ENCODE measurements around the gene CCR8. TPM values are rescaled to one million over a fixed set of nuclear protein-coding genes. Genes with fewer than 3 reads are reported as not detected.

CCR8 gene
- total and polyA plus RNA-seq, 8 donors, result not detected

DNA sequence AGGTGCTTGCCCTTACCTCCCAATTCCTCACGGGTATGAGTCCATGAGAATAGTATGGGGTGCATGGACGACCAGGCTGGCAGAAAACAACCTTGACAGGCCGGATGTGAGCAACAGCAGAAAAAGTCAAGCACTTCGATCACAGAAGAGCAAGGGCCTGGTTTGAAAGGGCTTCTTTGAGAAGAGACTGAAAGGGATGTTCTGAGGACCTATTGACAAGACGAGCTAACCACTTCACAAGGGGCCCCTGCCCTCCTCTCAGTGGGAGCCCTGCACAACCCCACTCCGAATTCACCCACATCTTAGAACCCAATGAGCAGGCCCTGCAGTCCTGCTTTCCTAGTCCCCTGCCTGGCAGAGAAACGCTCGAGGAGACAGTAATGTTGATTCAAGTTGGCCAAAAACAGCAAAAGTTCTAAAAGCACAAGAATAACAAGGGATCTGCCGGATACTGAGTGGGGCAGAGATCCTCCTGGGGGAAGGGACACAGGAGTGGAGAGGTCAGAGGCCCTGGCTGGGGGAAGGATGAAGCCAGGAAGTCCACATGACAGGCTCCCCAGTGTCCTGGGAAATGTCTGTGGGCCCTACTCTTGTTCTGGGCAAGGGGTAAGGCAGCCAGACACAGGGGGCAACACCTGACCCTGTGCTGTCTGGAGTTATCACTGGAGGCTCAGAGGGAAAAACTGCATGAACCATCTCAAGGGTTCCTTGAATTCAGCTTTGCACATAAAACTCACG is 34.9 kb upstream of the CCR8 start:
- FAIRE-seq (no peak), DNase-seq (no peak), ATAC-seq (no peak)
- TF ChIP-seq, protein P1, sequence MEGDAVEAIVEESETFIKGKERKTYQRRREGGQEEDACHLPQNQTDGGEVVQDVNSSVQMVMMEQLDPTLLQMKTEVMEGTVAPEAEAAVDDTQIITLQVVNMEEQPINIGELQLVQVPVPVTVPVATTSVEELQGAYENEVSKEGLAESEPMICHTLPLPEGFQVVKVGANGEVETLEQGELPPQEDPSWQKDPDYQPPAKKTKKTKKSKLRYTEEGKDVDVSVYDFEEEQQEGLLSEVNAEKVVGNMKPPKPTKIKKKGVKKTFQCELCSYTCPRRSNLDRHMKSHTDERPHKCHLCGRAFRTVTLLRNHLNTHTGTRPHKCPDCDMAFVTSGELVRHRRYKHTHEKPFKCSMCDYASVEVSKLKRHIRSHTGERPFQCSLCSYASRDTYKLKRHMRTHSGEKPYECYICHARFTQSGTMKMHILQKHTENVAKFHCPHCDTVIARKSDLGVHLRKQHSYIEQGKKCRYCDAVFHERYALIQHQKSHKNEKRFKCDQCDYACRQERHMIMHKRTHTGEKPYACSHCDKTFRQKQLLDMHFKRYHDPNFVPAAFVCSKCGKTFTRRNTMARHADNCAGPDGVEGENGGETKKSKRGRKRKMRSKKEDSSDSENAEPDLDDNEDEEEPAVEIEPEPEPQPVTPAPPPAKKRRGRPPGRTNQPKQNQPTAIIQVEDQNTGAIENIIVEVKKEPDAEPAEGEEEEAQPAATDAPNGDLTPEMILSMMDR (IDR thresholded peaks at IDR 0.05), result no peak
- intact Hi-C loops (cut with DNase I), result loop anchor here in 1 of 3 donors (5.0 kb wide), 1 partner anchor 107 kb away; no protein-coding TSS in a partner anchor
- peaks cover 4 to 9% (median 4%) of the 10 kb centered on the region in 3 donors for H3K4me1 ChIP-seq
- no peaks in the 10 kb centered on the region for H3K9me3 ChIP-seq
- no peak overlapping the region for H3K27ac ChIP-seq
- no peaks in the 10 kb centered on the region for H3K36me3 ChIP-seq
- no peak overlapping the region for H3K4me3 ChIP-seq
- WGBS, 2 donors, result 79% methylated on average over 10 of the region's 10 CpGs
- no peaks in the 10 kb centered on the region for H3K27me3 ChIP-seq

DNA sequence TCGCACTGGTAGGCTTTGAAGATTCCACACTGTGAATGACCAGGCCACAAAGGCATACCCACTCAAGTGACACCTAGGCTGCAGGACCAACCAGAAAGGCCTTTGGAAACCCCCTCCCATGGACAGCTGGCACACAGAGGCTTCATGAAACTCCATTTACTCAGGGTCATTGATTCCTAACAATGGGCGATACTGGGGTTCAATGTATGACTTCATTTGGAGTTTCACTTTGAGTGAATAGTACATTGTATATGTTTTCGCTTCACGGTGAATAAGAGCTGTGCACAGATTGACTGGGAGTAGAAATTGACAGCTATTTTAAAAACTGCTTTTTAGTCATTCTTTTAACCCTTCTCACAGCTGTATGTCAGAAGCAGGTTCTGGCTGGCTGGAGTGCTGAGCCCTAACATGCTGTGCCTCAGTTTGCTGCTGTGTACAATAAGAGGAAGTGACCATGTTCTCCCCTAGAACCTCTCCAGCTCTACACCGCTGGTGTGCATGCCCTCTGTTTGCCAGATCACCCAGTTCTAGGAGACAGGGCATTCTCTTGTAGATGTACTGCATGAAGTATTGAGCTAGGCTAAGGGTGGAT is 34.2 kb upstream of the CCR8 start:
- intact Hi-C loops (cut with DNase I), result no loop called here
- Histone ChIP-seq H3K27ac (no peak overlapping the region), H3K4me1 (peaks cover 4 to 9% (median 4%) of the 10 kb centered on the region in 3 donors), H3K36me3 (no peaks in the 10 kb centered on the region), H3K4me3 (no peak overlapping the region), H3K27me3 (no peaks in the 10 kb centered on the region), H3K9me3 (no peaks in the 10 kb centered on the region)
- ATAC-seq, result no peak
- FAIRE-seq, result no peak
- TF ChIP-seq, protein P1 (IDR thresholded peaks at IDR 0.05), result no peak
- 80 to 90% methylated on average over 5 of the region's 5 CpGs for WGBS, 2 donors
- DNase-seq, result no peak

GRCh38 chr3:39296197-39297077 is 33.1 kb upstream of the CCR8 start:
- FAIRE-seq, result no peak
- H3K4me3 ChIP-seq, result no peak overlapping the region
- H3K4me1 ChIP-seq, result peaks cover 2 to 3% (median 2%) of the 10 kb centered on the region in 3 donors
- ATAC-seq, result no peak
- H3K27ac ChIP-seq, result no peak overlapping the region
- TF ChIP-seq, protein P1 (IDR thresholded peaks at IDR 0.05), result no peak
- no peaks in the 10 kb centered on the region for H3K9me3 ChIP-seq
- WGBS, 2 donors, result 86 to 87% methylated on average over 4 of the region's 4 CpGs
- intact Hi-C loops (cut with DNase I), result no loop called here
- H3K36me3 ChIP-seq, result no peaks in the 10 kb centered on the region
- H3K27me3 ChIP-seq, result no peaks in the 10 kb centered on the region
- DNase-seq, result no peak

DNA sequence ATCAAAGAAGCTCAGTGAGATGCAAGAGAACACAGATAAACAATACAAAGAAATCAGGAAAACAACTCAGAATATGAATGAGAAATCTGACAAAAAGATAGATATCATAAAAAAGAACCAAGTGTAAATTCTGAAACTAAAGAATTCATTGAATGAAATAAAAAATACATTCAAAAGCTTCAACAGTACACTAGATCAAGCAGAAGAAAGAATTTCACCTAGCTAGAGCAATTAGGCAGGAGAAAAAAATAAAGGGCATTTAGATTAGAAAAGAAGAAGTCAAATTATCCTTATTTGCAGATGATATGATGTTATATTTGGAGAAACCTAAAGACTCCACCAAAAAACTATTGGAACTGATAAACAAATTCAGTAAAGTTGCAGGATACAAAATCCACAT is 30.2 kb upstream of the CCR8 start:
- no peaks in the 10 kb centered on the region for H3K9me3 ChIP-seq
- no peak overlapping the region for H3K4me3 ChIP-seq
- no peak for DNase-seq
- TF ChIP-seq, protein P1 (IDR thresholded peaks at IDR 0.05), result no peak
- H3K27me3 ChIP-seq, result no peaks in the 10 kb centered on the region
- ATAC-seq, result no peak
- no peak for FAIRE-seq
- intact Hi-C loops (cut with DNase I), result no loop called here
- H3K4me1 ChIP-seq, result no peaks in the 10 kb centered on the region
- H3K36me3 ChIP-seq, result no peaks in the 10 kb centered on the region
- no peak overlapping the region for H3K27ac ChIP-seq
